BJ (cell line): ENCODE data around the gene AGK. TPM values are rescaled to one million over a fixed set of nuclear protein-coding genes. Genes with fewer than 3 reads are reported as not detected.

Source experiments
- CTCF ChIA-PET: fragments of 350-600 bp; formaldehyde crosslinking; extraction: SDS; loops from one replicate; lab custom pipeline; 2021; ENCODE audit warnings: antibody characterized with exemption, inconsistent platforms; lab: Yijun Ruan, JAX
- POLR2A ChIA-PET: fragments of 300-600 bp; sonication (Branson Sonifier 250); formaldehyde crosslinking; extraction: SDS; loops from one replicate; lab custom pipeline; 2021; ENCODE audit warnings: antibody characterized with exemption; lab: Charles Lee
- DNase-seq: peaks from one replicate; pipeline ENCODE4 v3.0.0-alpha.2; 2011; ENCODE audit warnings: low read depth
- H3K27me3 ChIP-seq: 2 replicates; pipeline ENCODE4 v1.6.0; 2011; ENCODE audit warnings: low read length; ENCODE audit not compliant: control insufficient read depth, insufficient read depth
- H3K36me3 ChIP-seq: 2 replicates; pipeline ENCODE4 v1.5.1; 2011; ENCODE audit warnings: low read length; ENCODE audit not compliant: control insufficient read depth, insufficient read depth
- H3K4me3 ChIP-seq: 2 replicates; pipeline ENCODE4 v1.5.1; 2011; ENCODE audit warnings: low read depth, mild to moderate bottlenecking, control low read depth, low read length
- polyA plus RNA-seq: library from polyadenylated mRNA; depleted of rRNA; stranded (reverse); fragments of >200 nt; gene quantifications from 2 replicates; pipeline ENCODE4 v1.2.3, GENCODE V29; 2011
- TF ChIP-seq, protein P1 (sequence below): IDR thresholded peaks from 2 replicates; pipeline ENCODE4 v1.5.1; 2011; ENCODE audit warnings: low read depth, mild to moderate bottlenecking, control low read depth, inconsistent platforms, low read length, moderate library complexity; ENCODE audit not compliant: insufficient read depth

The AGK gene
- polyA plus RNA-seq, 1 experiment: 30.3 TPM

DNA sequence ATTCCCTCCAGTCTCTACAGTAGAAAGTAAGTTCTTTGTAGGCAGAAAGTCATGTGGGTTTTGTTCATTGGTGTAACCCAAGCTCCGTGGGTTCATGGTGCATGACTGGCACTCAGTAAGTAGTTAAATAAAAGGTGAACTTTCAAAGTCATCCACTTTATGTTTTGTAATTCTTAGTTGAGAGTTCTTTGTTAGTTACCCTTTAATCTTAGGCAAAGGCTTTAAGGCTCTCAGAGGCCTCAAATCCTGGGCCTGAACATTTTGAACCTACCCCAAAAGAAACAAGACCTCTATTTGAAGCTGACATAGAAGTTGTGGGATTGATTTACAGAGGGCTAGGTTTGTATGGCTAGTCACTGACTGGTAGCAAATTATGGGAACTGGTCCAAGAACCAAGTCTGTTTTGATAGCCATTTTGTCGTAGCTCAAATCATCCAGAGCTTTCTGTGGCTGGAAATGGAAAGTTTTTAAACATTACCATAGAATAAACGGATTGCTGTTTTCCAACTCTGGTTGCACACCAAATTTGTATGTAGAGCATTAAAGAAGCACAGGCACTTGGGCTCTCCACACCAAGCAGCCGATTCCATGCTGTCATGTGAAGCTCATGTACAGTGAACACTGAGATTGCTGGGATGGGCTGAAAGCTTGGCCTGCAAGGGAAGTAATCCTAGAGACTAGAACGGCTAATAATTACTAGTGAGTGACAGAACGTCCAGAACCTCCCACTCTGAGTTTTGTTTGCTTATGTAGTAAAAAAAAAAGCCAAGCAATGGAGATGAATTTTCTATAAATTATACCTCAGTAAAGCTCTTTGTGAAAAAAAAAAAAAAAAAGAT, 97.3 kb downstream of the AGK start:
- TF ChIP-seq, protein P1, sequence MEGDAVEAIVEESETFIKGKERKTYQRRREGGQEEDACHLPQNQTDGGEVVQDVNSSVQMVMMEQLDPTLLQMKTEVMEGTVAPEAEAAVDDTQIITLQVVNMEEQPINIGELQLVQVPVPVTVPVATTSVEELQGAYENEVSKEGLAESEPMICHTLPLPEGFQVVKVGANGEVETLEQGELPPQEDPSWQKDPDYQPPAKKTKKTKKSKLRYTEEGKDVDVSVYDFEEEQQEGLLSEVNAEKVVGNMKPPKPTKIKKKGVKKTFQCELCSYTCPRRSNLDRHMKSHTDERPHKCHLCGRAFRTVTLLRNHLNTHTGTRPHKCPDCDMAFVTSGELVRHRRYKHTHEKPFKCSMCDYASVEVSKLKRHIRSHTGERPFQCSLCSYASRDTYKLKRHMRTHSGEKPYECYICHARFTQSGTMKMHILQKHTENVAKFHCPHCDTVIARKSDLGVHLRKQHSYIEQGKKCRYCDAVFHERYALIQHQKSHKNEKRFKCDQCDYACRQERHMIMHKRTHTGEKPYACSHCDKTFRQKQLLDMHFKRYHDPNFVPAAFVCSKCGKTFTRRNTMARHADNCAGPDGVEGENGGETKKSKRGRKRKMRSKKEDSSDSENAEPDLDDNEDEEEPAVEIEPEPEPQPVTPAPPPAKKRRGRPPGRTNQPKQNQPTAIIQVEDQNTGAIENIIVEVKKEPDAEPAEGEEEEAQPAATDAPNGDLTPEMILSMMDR: no peak
- POLR2A ChIA-PET: no interaction called here
- CTCF ChIA-PET: interaction anchor here (0.7 to 3.2 kb wide), 5 partner anchors 11 to 926 kb away, joined by 3 to 18 read pairs (median 4); no protein-coding TSS in a partner anchor
- H3K4me3 ChIP-seq: no peak overlapping the region
- H3K27me3 ChIP-seq: no peaks in the 10 kb centered on the region
- H3K36me3 ChIP-seq: no peaks in the 10 kb centered on the region; the same call in none of the 2 replicates
- DNase-seq: no peak

DNA sequence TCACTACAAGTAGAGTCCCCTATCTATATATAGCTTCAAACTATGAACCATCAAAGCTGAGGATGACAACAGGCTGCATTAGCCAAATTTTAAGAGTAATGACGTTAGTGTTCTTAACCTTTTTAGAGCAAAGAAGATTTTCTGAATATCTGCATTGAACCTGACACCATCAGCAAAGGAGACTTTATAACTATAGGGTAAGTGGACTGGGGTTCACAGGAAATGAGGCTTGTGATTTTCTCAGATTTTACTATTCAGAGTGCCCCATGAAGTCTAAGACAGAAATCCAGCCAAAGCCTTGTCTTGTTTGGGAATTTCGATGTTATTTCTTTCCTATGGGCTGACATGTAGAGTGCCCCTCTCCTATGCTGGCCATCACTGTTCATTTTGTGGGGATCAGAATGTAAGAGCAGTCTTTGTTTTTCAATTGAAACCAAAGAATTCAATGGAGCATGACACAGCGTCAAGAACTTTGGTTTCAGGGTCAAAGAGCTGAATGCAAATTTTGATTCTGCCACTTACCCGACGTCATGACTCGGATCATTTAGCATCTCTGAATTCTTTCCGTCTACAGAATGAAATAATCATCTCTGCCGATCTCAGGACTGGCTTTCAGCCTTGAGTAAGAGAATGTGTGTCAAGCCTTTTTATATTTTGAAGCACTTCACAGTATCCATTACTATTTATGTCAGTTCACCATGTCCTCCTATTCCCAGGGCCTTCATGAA, 98.1 kb downstream of the AGK start:
- ChIA-PET POLR2A (interaction anchor here (0.5 kb wide), 1 partner anchor 838 kb away, joined by 3 read pairs; no protein-coding TSS in a partner anchor), CTCF (interaction anchor here (0.6 to 3.2 kb wide), 21 partner anchors 8 to 989 kb away, joined by 3 to 18 read pairs (median 4); partner anchors contain the start of gene MRPS33)
- H3K4me3 ChIP-seq: no peak overlapping the region
- no peak for DNase-seq
- no peaks in the 10 kb centered on the region; the same call in none of the 2 replicates for H3K36me3 ChIP-seq
- TF ChIP-seq, protein P1: no peak
- H3K27me3 ChIP-seq: no peaks in the 10 kb centered on the region

DNA sequence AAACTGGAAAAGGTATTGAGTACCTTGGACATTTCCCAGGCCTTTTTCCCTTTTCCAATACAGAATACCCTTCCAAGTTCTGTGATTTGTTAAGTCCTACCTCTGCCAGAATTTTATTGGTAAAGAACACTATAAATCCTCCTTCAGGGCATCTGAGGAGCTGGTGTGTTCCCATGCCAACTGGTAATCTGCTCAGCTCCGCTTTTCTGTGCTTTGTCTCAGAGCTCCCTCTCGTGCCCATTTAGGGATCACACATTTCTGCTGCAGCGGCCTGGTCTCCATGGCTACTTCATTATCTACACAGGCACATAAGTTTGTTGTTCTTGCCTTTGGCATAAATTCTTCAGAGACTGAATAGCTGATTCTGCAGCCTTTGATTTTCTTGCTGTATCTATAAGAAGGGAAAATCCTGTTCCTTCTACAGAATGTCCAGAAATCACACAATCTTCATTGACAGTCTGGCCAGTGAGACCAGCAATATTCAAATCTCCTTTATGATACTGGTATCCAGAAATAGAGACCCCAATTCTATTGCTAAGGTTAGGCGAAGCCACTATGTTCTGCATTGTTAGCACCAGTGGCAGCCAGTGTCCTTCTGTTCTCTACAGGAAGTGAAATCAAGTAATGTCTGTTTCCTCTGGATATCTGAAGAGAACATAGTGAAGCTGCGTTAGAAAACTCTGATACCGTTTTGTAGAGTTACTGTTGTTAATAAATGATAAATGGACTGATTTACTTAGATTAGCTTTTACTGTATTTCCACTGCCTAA, 98.8 kb downstream of the AGK start:
- CTCF ChIA-PET: interaction anchor here (0.6 to 3.2 kb wide), 21 partner anchors 9 to 990 kb away, joined by 3 to 18 read pairs (median 4); partner anchors contain the start of gene MRPS33
- TF ChIP-seq, protein P1: peak; percentile 84
- Histone ChIP-seq H3K4me3 (no peak overlapping the region), H3K36me3 (no peaks in the 10 kb centered on the region; the same call in none of the 2 replicates), H3K27me3 (no peaks in the 10 kb centered on the region)
- DNase-seq: peak; percentile 57
- POLR2A ChIA-PET: interaction anchor here (0.5 kb wide), 1 partner anchor 839 kb away, joined by 3 read pairs; no protein-coding TSS in a partner anchor

DNA sequence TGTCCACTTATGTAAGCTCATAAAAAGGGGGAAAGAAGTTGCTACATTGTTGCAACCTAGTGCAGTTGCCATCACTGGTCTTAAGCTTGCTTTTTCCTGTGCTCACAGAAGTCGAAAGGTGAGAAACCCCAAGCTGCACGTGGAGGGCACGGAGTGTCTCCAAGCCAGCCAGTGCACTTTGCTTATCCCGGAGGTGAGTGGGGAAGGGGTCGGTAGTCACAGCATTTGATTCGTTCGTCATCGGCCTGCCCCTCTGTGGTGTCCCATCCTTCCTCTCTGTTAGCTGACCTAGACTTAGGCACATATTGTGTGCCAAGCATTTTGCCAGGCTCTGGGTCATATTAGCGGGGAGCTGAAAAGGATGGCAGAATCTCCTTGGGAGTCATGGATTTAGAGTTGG, 100.2 kb downstream of the AGK start:
- ChIA-PET CTCF (interaction anchor here (0.7 to 3.2 kb wide), 7 partner anchors 9 to 637 kb away, joined by 3 to 17 read pairs (median 7); partner anchors contain the start of gene MRPS33), POLR2A (interaction anchor here (0.5 kb wide), 1 partner anchor 65 kb away, joined by 3 read pairs; no protein-coding TSS in a partner anchor)
- no peak for DNase-seq
- H3K4me3 ChIP-seq: no peak overlapping the region
- H3K36me3 ChIP-seq: no peaks in the 10 kb centered on the region; the same call in 1 of the 2 replicates
- TF ChIP-seq, protein P1: no peak
- no peaks in the 10 kb centered on the region for H3K27me3 ChIP-seq
